ENCODE results near the gene CDH23. TPM values are rescaled to one million over a fixed set of nuclear protein-coding genes. Genes with fewer than 3 reads are reported as not detected.

Gene CDH23
- total RNA-seq, 1 donor from 2014 or later: 9.4 TPM

- Mint-ChIP-seq H3K27ac (peak overlapping the region; percentile 6), H3K4me1 (ENCODE audit: unreplicated experiment) (peaks cover 24% of the 10 kb centered on the region), H3K36me3 (no peaks in the 10 kb centered on the region), H3K4me3 (no peak overlapping the region), H3K27me3 (no peaks in the 10 kb centered on the region), H3K9me3 (no peaks in the 10 kb centered on the region)
- TF ChIP-seq CTCF (conservative IDR thresholded peaks at IDR 0.05): no peak
- DNase-seq (ENCODE audit: extremely low spot score, unreplicated experiment): no peak
Observed at GRCh38 chr10:71756311-71757191, 359.8 kb downstream of the CDH23 start.

GRCh38 chr10:71757399-71757922 is 360.7 kb downstream of the CDH23 start:
- no peak for TF ChIP-seq CTCF (conservative IDR thresholded peaks at IDR 0.05)
- H3K27ac Mint-ChIP-seq: no peak overlapping the region
- no peaks in the 10 kb centered on the region for H3K9me3 Mint-ChIP-seq
- no peaks in the 10 kb centered on the region for H3K27me3 Mint-ChIP-seq
- no peak overlapping the region for H3K4me3 Mint-ChIP-seq
- no peaks in the 10 kb centered on the region for H3K36me3 Mint-ChIP-seq
- no peak for DNase-seq (ENCODE audit: extremely low spot score, unreplicated experiment)
- H3K4me1 Mint-ChIP-seq (ENCODE audit: unreplicated experiment): peaks cover 24% of the 10 kb centered on the region

- DNase-seq (ENCODE audit: extremely low spot score, unreplicated experiment): no peak
- Mint-ChIP-seq H3K4me1 (ENCODE audit: unreplicated experiment) (peaks cover 10% of the 10 kb centered on the region), H3K36me3 (no peaks in the 10 kb centered on the region), H3K27me3 (no peaks in the 10 kb centered on the region), H3K27ac (no peak overlapping the region), H3K4me3 (no peak overlapping the region), H3K9me3 (no peaks in the 10 kb centered on the region)
- no peak for TF ChIP-seq CTCF (conservative IDR thresholded peaks at IDR 0.05)
Observed at GRCh38 chr10:71761105-71761511, 364.4 kb downstream of the CDH23 start.

GRCh38 chr10:71761541-71762113 is 364.9 kb downstream of the CDH23 start:
- DNase-seq (ENCODE audit: extremely low spot score, unreplicated experiment): no peak
- Mint-ChIP-seq H3K36me3 (peaks cover 2% of the 10 kb centered on the region), H3K27ac (no peak overlapping the region), H3K9me3 (no peaks in the 10 kb centered on the region), H3K4me1 (ENCODE audit: unreplicated experiment) (peaks cover 8% of the 10 kb centered on the region), H3K27me3 (no peaks in the 10 kb centered on the region), H3K4me3 (no peak overlapping the region)
- peak; percentile 22 for TF ChIP-seq CTCF (conservative IDR thresholded peaks at IDR 0.05)

- DNase-seq (ENCODE audit: extremely low spot score, unreplicated experiment): no peak
- Mint-ChIP-seq H3K9me3 (no peaks in the 10 kb centered on the region), H3K27me3 (no peaks in the 10 kb centered on the region), H3K27ac (peak overlapping the region; percentile 78), H3K36me3 (peaks cover 5% of the 10 kb centered on the region), H3K4me1 (ENCODE audit: unreplicated experiment) (peaks cover 14% of the 10 kb centered on the region), H3K4me3 (no peak overlapping the region)
- TF ChIP-seq CTCF (conservative IDR thresholded peaks at IDR 0.05): no peak
Observed at GRCh38 chr10:71762324-71762723, 365.6 kb downstream of the CDH23 start.
